ENCODE results near the gene ETV3.

Gene ETV3

GRCh38 chr1:157145076-157145475 is 6.9 kb upstream of the ETV3 start:
- TF ChIP-seq FOXP2 (optimal IDR thresholded peaks at IDR 0.05; ENCODE audit: borderline replicate concordance, extremely low read depth, extremely low read length, insufficient read depth) (no peak), SIN3A (IDR thresholded peaks at IDR 0.05; ENCODE audit: borderline replicate concordance, insufficient read depth, low read length) (no peak), REST (IDR thresholded peaks at IDR 0.05; ENCODE audit: insufficient read depth in 1 of 2, low read depth in 2 of 2, low read length in 2 of 2) (no peak), TAF1 (IDR thresholded peaks at IDR 0.05; ENCODE audit: borderline replicate concordance, insufficient read depth, low read length) (no peak), POLR2AphosphoS5 (IDR thresholded peaks at IDR 0.05; ENCODE audit: low read depth, low read length) (no peak)

- TF ChIP-seq SIN3A (IDR thresholded peaks at IDR 0.05; ENCODE audit: borderline replicate concordance, insufficient read depth, low read length) (no peak), TAF1 (IDR thresholded peaks at IDR 0.05; ENCODE audit: borderline replicate concordance, insufficient read depth, low read length) (no peak), REST (IDR thresholded peaks at IDR 0.05; ENCODE audit: insufficient read depth in 1 of 2, low read depth in 2 of 2, low read length in 2 of 2) (no peak), FOXP2 (optimal IDR thresholded peaks at IDR 0.05; ENCODE audit: borderline replicate concordance, extremely low read depth, extremely low read length, insufficient read depth) (no peak), POLR2AphosphoS5 (IDR thresholded peaks at IDR 0.05; ENCODE audit: low read depth, low read length) (no peak)
Measured at GRCh38 chr1:157144509-157144908, 6.3 kb upstream of the ETV3 start.

GRCh38 chr1:157142765-157143423 is 4.7 kb upstream of the ETV3 start:
- TF ChIP-seq SIN3A (IDR thresholded peaks at IDR 0.05; ENCODE audit: borderline replicate concordance, insufficient read depth, low read length) (no peak), POLR2AphosphoS5 (IDR thresholded peaks at IDR 0.05; ENCODE audit: low read depth, low read length) (no peak), TAF1 (IDR thresholded peaks at IDR 0.05; ENCODE audit: borderline replicate concordance, insufficient read depth, low read length) (no peak), FOXP2 (optimal IDR thresholded peaks at IDR 0.05; ENCODE audit: borderline replicate concordance, extremely low read depth, extremely low read length, insufficient read depth) (no peak), REST (IDR thresholded peaks at IDR 0.05; ENCODE audit: insufficient read depth in 1 of 2, low read depth in 2 of 2, low read length in 2 of 2) (no peak)

- no peak for TF ChIP-seq POLR2AphosphoS5 (IDR thresholded peaks at IDR 0.05; ENCODE audit: low read depth, low read length)
- no peak for TF ChIP-seq TAF1 (IDR thresholded peaks at IDR 0.05; ENCODE audit: borderline replicate concordance, insufficient read depth, low read length)
- no peak for TF ChIP-seq FOXP2 (optimal IDR thresholded peaks at IDR 0.05; ENCODE audit: borderline replicate concordance, extremely low read depth, extremely low read length, insufficient read depth)
- TF ChIP-seq REST (IDR thresholded peaks at IDR 0.05; ENCODE audit: insufficient read depth in 1 of 2, low read depth in 2 of 2, low read length in 2 of 2): no peak
- TF ChIP-seq SIN3A (IDR thresholded peaks at IDR 0.05; ENCODE audit: borderline replicate concordance, insufficient read depth, low read length): no peak
Measured at GRCh38 chr1:157142201-157142600, 4.0 kb upstream of the ETV3 start.
